Measurements from ENCODE around the gene SLC17A7.

SLC17A7 gene

DNA sequence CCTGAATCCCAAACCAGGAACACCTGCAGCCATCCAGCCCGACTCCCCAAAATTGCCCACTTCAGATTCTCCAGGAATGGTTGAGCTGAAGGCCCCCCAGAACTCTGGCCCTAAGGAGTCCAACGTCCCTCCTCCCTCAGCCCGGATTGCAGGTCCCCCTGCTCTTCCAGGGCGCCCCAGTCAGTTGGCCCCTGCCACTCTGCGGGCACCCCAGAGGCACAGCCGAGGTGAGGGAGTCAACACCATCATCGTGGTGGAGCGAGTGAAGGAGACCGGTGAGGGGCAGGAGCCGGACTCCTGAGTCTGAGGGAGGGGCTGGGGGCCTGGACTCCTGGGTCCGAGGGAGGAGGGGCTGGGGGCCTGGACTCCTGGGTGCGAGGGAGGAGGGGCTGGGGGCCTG is 14.0 kb downstream of the SLC17A7 start (continued):
- TF ChIP-seq, protein P1, sequence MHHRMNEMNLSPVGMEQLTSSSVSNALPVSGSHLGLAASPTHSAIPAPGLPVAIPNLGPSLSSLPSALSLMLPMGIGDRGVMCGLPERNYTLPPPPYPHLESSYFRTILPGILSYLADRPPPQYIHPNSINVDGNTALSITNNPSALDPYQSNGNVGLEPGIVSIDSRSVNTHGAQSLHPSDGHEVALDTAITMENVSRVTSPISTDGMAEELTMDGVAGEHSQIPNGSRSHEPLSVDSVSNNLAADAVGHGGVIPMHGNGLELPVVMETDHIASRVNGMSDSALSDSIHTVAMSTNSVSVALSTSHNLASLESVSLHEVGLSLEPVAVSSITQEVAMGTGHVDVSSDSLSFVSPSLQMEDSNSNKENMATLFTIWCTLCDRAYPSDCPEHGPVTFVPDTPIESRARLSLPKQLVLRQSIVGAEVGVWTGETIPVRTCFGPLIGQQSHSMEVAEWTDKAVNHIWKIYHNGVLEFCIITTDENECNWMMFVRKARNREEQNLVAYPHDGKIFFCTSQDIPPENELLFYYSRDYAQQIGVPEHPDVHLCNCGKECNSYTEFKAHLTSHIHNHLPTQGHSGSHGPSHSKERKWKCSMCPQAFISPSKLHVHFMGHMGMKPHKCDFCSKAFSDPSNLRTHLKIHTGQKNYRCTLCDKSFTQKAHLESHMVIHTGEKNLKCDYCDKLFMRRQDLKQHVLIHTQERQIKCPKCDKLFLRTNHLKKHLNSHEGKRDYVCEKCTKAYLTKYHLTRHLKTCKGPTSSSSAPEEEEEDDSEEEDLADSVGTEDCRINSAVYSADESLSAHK (tag by site-specific recombination; IDR thresholded peaks at IDR 0.05), result no peak
- TF ChIP-seq, protein P2, sequence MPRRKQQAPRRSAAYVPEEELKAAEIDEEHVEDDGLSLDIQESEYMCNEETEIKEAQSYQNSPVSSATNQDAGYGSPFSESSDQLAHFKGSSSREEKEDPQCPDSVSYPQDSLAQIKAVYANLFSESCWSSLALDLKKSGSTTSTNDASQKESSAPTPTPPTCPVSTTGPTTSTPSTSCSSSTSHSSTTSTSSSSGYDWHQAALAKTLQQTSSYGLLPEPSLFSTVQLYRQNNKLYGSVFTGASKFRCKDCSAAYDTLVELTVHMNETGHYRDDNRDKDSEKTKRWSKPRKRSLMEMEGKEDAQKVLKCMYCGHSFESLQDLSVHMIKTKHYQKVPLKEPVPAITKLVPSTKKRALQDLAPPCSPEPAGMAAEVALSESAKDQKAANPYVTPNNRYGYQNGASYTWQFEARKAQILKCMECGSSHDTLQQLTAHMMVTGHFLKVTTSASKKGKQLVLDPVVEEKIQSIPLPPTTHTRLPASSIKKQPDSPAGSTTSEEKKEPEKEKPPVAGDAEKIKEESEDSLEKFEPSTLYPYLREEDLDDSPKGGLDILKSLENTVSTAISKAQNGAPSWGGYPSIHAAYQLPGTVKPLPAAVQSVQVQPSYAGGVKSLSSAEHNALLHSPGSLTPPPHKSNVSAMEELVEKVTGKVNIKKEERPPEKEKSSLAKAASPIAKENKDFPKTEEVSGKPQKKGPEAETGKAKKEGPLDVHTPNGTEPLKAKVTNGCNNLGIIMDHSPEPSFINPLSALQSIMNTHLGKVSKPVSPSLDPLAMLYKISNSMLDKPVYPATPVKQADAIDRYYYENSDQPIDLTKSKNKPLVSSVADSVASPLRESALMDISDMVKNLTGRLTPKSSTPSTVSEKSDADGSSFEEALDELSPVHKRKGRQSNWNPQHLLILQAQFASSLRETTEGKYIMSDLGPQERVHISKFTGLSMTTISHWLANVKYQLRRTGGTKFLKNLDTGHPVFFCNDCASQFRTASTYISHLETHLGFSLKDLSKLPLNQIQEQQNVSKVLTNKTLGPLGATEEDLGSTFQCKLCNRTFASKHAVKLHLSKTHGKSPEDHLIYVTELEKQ (tag by site-specific recombination; IDR thresholded peaks at IDR 0.05; ENCODE audit: borderline replicate concordance), result no peak

DNA sequence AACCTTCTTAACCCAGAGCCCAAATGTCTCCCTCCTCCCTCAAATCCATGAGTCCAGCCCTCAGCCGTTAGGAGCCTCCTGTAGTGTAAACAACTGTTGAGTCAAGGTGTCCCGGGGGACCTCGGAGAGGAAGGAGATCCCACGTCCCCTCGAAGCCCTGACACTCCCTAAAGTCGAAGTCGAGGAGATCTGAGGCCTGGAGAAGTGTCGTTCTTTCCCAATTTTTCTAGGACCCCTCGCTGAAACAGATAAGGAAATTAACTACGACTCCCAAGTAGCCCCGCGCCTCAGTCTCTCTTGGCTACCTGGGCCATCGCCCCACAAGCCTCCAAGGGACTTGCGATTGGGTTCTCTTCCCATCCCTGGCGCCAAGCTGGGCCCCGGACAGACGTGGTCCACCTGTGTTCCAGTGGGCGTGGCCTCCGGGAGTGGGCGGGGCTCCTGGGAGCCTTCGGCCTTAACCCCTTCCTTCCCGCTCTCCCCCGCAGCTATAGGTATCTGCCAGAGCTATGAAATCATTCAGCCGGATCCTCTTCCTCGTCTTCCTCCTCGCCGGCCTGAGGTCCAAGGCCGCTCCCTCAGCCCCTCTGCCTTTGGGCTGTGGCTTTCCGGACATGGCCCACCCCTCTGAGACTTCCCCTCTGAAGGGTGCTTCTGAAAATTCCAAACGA is 15.3 kb downstream of the SLC17A7 start:
- H3K4me3 ChIP-seq (ENCODE audit: low read depth, low read length), result no peak overlapping the region
- POLR2A ChIA-PET, result interaction anchor here (0.6 to 1.6 kb wide), 3 partner anchors 10 to 298 kb away, joined by 3 to 4 read pairs (median 3); no protein-coding TSS in a partner anchor
- TF ChIP-seq, protein P3, sequence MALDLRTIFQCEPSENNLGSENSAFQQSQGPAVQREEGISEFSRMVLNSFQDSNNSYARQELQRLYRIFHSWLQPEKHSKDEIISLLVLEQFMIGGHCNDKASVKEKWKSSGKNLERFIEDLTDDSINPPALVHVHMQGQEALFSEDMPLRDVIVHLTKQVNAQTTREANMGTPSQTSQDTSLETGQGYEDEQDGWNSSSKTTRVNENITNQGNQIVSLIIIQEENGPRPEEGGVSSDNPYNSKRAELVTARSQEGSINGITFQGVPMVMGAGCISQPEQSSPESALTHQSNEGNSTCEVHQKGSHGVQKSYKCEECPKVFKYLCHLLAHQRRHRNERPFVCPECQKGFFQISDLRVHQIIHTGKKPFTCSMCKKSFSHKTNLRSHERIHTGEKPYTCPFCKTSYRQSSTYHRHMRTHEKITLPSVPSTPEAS (tag by site-specific recombination; IDR thresholded peaks at IDR 0.05), result no peak
- no peak for TF ChIP-seq YY1 (tag by site-specific recombination; IDR thresholded peaks at IDR 0.05)
- TF ChIP-seq ZBTB17 (tag by site-specific recombination; IDR thresholded peaks at IDR 0.05), result peak; percentile 16; the same call in 1 of the 2 replicates
- TF ChIP-seq IKZF3 (tag by site-specific recombination; IDR thresholded peaks at IDR 0.05), result peak; percentile 68
- TF ChIP-seq, protein P4, sequence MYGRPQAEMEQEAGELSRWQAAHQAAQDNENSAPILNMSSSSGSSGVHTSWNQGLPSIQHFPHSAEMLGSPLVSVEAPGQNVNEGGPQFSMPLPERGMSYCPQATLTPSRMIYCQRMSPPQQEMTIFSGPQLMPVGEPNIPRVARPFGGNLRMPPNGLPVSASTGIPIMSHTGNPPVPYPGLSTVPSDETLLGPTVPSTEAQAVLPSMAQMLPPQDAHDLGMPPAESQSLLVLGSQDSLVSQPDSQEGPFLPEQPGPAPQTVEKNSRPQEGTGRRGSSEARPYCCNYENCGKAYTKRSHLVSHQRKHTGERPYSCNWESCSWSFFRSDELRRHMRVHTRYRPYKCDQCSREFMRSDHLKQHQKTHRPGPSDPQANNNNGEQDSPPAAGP (tag by site-specific recombination; IDR thresholded peaks at IDR 0.05), result peak; percentile 81
- TF ChIP-seq SP2 (tag by site-specific recombination; IDR thresholded peaks at IDR 0.05), result peak; percentile 37; the same call in 1 of the 2 replicates
- TF ChIP-seq BCL11B (tag by site-specific recombination; IDR thresholded peaks at IDR 0.05; ENCODE audit: low read depth), result no peak
- TF ChIP-seq, protein P5, sequence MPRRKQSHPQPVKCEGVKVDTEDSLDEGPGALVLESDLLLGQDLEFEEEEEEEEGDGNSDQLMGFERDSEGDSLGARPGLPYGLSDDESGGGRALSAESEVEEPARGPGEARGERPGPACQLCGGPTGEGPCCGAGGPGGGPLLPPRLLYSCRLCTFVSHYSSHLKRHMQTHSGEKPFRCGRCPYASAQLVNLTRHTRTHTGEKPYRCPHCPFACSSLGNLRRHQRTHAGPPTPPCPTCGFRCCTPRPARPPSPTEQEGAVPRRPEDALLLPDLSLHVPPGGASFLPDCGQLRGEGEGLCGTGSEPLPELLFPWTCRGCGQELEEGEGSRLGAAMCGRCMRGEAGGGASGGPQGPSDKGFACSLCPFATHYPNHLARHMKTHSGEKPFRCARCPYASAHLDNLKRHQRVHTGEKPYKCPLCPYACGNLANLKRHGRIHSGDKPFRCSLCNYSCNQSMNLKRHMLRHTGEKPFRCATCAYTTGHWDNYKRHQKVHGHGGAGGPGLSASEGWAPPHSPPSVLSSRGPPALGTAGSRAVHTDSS (tag by site-specific recombination; IDR thresholded peaks at IDR 0.05), result peak; percentile 57; the same call in 1 of the 2 replicates
- TF ChIP-seq, protein P6, sequence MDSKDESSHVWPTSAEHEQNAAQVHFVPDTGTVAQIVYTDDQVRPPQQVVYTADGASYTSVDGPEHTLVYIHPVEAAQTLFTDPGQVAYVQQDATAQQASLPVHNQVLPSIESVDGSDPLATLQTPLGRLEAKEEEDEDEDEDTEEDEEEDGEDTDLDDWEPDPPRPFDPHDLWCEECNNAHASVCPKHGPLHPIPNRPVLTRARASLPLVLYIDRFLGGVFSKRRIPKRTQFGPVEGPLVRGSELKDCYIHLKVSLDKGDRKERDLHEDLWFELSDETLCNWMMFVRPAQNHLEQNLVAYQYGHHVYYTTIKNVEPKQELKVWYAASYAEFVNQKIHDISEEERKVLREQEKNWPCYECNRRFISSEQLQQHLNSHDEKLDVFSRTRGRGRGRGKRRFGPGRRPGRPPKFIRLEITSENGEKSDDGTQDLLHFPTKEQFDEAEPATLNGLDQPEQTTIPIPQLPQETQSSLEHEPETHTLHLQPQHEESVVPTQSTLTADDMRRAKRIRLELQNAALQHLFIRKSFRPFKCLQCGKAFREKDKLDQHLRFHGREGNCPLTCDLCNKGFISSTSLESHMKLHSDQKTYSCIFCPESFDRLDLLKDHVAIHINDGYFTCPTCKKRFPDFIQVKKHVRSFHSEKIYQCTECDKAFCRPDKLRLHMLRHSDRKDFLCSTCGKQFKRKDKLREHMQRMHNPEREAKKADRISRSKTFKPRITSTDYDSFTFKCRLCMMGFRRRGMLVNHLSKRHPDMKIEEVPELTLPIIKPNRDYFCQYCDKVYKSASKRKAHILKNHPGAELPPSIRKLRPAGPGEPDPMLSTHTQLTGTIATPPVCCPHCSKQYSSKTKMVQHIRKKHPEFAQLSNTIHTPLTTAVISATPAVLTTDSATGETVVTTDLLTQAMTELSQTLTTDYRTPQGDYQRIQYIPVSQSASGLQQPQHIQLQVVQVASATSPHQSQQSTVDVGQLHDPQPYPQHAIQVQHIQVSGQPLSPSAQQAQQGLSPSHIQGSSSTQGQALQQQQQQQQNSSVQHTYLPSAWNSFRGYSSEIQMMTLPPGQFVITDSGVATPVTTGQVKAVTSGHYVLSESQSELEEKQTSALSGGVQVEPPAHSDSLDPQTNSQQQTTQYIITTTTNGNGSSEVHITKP (tag by site-specific recombination; IDR thresholded peaks at IDR 0.05), result peak; percentile 92
- peak; percentile 28; the same call in 1 of the 2 replicates for TF ChIP-seq EGR2 (tag by site-specific recombination; IDR thresholded peaks at IDR 0.05; ENCODE audit: low read depth)
- TF ChIP-seq SCRT1 (tag by site-specific recombination; IDR thresholded peaks at IDR 0.05; ENCODE audit: borderline replicate concordance), result peak; percentile 44
- peak; percentile 73 for TF ChIP-seq KLF8 (tag by site-specific recombination; IDR thresholded peaks at IDR 0.05)
- peak; percentile 91 for TF ChIP-seq KLF9 (tag by site-specific recombination; IDR thresholded peaks at IDR 0.05; ENCODE audit: low read depth)
- TF ChIP-seq KLF7 (tag by site-specific recombination; IDR thresholded peaks at IDR 0.05; ENCODE audit: borderline replicate concordance), result no peak
- TF ChIP-seq ZNF157 (tag by site-specific recombination; IDR thresholded peaks at IDR 0.05), result no peak
- TF ChIP-seq ZBTB7A (tag by site-specific recombination; IDR thresholded peaks at IDR 0.05; ENCODE audit: low read depth), result no peak
- peak; percentile 50 for TF ChIP-seq ZFHX2 (tag by site-specific recombination; conservative IDR thresholded peaks at IDR 0.05)
- TF ChIP-seq MYNN (tag by site-specific recombination; IDR thresholded peaks at IDR 0.05; ENCODE audit: borderline replicate concordance), result peak; percentile 80
- TF ChIP-seq KLF16 (tag by site-specific recombination; IDR thresholded peaks at IDR 0.05), result peak; percentile 48; the same call in 1 of the 2 replicates
- TF ChIP-seq SCRT2 (tag by site-specific recombination; IDR thresholded peaks at IDR 0.05), result peak; percentile 95

More for the DNA sequence above, 15.3 kb downstream of the SLC17A7 start:
- no peak overlapping the region for H3K27ac ChIP-seq (ENCODE audit: extremely low read depth, low read depth, low read length)
- no peaks in the 10 kb centered on the region for H3K36me3 ChIP-seq (ENCODE audit: control insufficient read depth in 2 of 2, insufficient read depth in 1 of 2, low read length in 2 of 2)
- CTCF ChIA-PET, result interaction anchor here (0.6 to 3.8 kb wide), 4 partner anchors 16 to 201 kb away, joined by 3 to 33 read pairs (median 4); no protein-coding TSS in a partner anchor
- no peaks in the 10 kb centered on the region for H3K9me3 ChIP-seq (ENCODE audit: control insufficient read depth, insufficient read depth, low read depth, low read length)
- H3K4me1 ChIP-seq (ENCODE audit: control insufficient read depth, insufficient read depth, low read length), result peaks cover 5% of the 10 kb centered on the region

Measured in HEK293 (cell line).